Osteoblast (primary cell): Measurements from ENCODE around the gene PDCD4. TPM values are rescaled to one million over a fixed set of nuclear protein-coding genes. Genes with fewer than 3 reads are reported as not detected.

Experiments
- DNase-seq: peaks from one replicate; pipeline ENCODE4 v3.0.0; 2011; ENCODE audit warnings: low spot score, mixed read lengths; ENCODE audit not compliant: insufficient read length; ENCODE audit errors: missing footprints
- H2AFZ ChIP-seq: 2 replicates; pipeline ENCODE4 v1.6.0; 2011; ENCODE audit warnings: mild to moderate bottlenecking, low read length
- H3K27ac ChIP-seq: 2 replicates; pipeline ENCODE4 v1.5.1; 2011; ENCODE audit warnings: mild to moderate bottlenecking, low read depth, low read length, moderate library complexity
- H3K27me3 ChIP-seq: 2 replicates; pipeline ENCODE4 v1.6.0; 2012; ENCODE audit warnings: mild to moderate bottlenecking, control low read depth, inconsistent platforms, low read length, moderate library complexity; ENCODE audit not compliant: insufficient read depth
- H3K36me3 ChIP-seq: 2 replicates; pipeline ENCODE4 v1.5.1; 2011; ENCODE audit warnings: mild to moderate bottlenecking, low read length, control low read depth, moderate library complexity; ENCODE audit not compliant: insufficient read depth
- H3K4me1 ChIP-seq: 2 replicates; pipeline ENCODE4 v1.5.1; 2011; ENCODE audit warnings: mild to moderate bottlenecking, low read length, control low read depth, moderate library complexity; ENCODE audit not compliant: insufficient read depth
- H3K4me2 ChIP-seq: 2 replicates; pipeline ENCODE4 v1.6.0; 2011; ENCODE audit warnings: mild to moderate bottlenecking, low read length; ENCODE audit not compliant: insufficient read depth
- H3K4me3 ChIP-seq: fragments of 200-600 bp; sonication (generic); 3 replicates; pipeline ENCODE4 v1.5.1; 2012; ENCODE audit warnings: mild to moderate bottlenecking, low read length, inconsistent platforms; ENCODE audit not compliant: insufficient read depth
- H3K79me2 ChIP-seq: 2 replicates; pipeline ENCODE4 v1.6.0; 2012; ENCODE audit warnings: mild to moderate bottlenecking, low read length, control low read depth, inconsistent platforms; ENCODE audit not compliant: insufficient read depth
- H3K9me3 ChIP-seq: 2 replicates; pipeline ENCODE4 v1.5.1; 2011; ENCODE audit warnings: low read depth, low read length, control low read depth
- H4K20me1 ChIP-seq: 2 replicates; pipeline ENCODE4 v1.6.0; 2012; ENCODE audit warnings: mild to moderate bottlenecking, low read length, control low read depth; ENCODE audit not compliant: insufficient read depth
- CTCF ChIP-seq: IDR thresholded peaks from 2 replicates; pipeline ENCODE4 v1.5.1; 2011; ENCODE audit warnings: mild to moderate bottlenecking, low read depth, low read length, moderate library complexity; ENCODE audit errors: extremely low read depth
- total RNA-seq: library from RNA; depleted of rRNA; stranded (reverse); fragments of >200 nt; gene quantifications from 2 replicates; pipeline ENCODE4 v1.2.3, GENCODE V29; 2012

Gene PDCD4
- total RNA-seq, 1 donor = 73.8 TPM

- H3K27ac ChIP-seq = no peak overlapping the region
- no peak for DNase-seq
- no peaks in the 10 kb centered on the region for H3K27me3 ChIP-seq
- H3K9me3 ChIP-seq = no peaks in the 10 kb centered on the region
- H3K79me2 ChIP-seq = no peaks in the 10 kb centered on the region
- no peak overlapping the region for H3K4me2 ChIP-seq
- H2AFZ ChIP-seq = no peak overlapping the region
- H3K36me3 ChIP-seq = peaks cover 22% of the 10 kb centered on the region
- H3K4me1 ChIP-seq = peaks cover 13% of the 10 kb centered on the region
- no peak overlapping the region for H3K4me3 ChIP-seq
- no peaks in the 10 kb centered on the region for H4K20me1 ChIP-seq
- no peak for TF ChIP-seq CTCF
Measured at GRCh38 chr10:110903280-110904278, 31.9 kb downstream of the PDCD4 start.

GRCh38 chr10:110910138-110910537 lies 38.4 kb downstream of the PDCD4 start:
- H4K20me1 ChIP-seq = no peaks in the 10 kb centered on the region
- no peaks in the 10 kb centered on the region for H3K36me3 ChIP-seq
- H3K79me2 ChIP-seq = no peaks in the 10 kb centered on the region
- no peak overlapping the region for H3K4me3 ChIP-seq
- peaks cover 16% of the 10 kb centered on the region for H3K4me1 ChIP-seq
- no peak for TF ChIP-seq CTCF
- no peaks in the 10 kb centered on the region for H3K9me3 ChIP-seq
- H3K27ac ChIP-seq = no peak overlapping the region
- no peaks in the 10 kb centered on the region for H3K27me3 ChIP-seq
- no peak overlapping the region for H3K4me2 ChIP-seq
- H2AFZ ChIP-seq = no peak overlapping the region
- no peak for DNase-seq

- H2AFZ ChIP-seq = no peak overlapping the region
- peaks cover 34% of the 10 kb centered on the region for H3K4me1 ChIP-seq
- H3K79me2 ChIP-seq = no peaks in the 10 kb centered on the region
- DNase-seq = peak; percentile 58
- no peaks in the 10 kb centered on the region for H3K27me3 ChIP-seq
- H3K27ac ChIP-seq = peak overlapping the region; percentile 48
- TF ChIP-seq CTCF = no peak
- H3K9me3 ChIP-seq = no peaks in the 10 kb centered on the region
- H3K36me3 ChIP-seq = no peaks in the 10 kb centered on the region
- H3K4me3 ChIP-seq = no peak overlapping the region
- H4K20me1 ChIP-seq = no peaks in the 10 kb centered on the region
- H3K4me2 ChIP-seq = peak overlapping the region; percentile 57
Measured at GRCh38 chr10:110912374-110912773, 40.6 kb downstream of the PDCD4 start.

GRCh38 chr10:110914431-110914830 lies 42.7 kb downstream of the PDCD4 start:
- Histone ChIP-seq H3K4me2 (no peak overlapping the region), H3K4me3 (no peak overlapping the region), H3K27ac (no peak overlapping the region), H3K27me3 (no peaks in the 10 kb centered on the region), H3K9me3 (no peaks in the 10 kb centered on the region), H3K36me3 (no peaks in the 10 kb centered on the region), H4K20me1 (no peaks in the 10 kb centered on the region), H3K79me2 (no peaks in the 10 kb centered on the region), H3K4me1 (peaks cover 43% of the 10 kb centered on the region), H2AFZ (no peak overlapping the region)
- TF ChIP-seq CTCF = no peak
- DNase-seq = no peak
